CD4-positive, alpha-beta T cell treated with Interferon gamma for 1 hour (primary cell): ENCODE measurements around the gene RAD52.

Experiments
- DNase-seq: peaks from one replicate; pipeline ENCODE4 v3.0.0-alpha.2; 2020

Gene RAD52

GRCh38 chr12:863285-863684 lies 86.2 kb downstream of the RAD52 start:
- no peak for DNase-seq

- DNase-seq = no peak
Observed at GRCh38 chr12:862303-862911, 87.1 kb downstream of the RAD52 start.
